Mammary microvascular endothelial cell (primary cell): ENCODE results near the gene NLRP9. TPM values are rescaled to one million over a fixed set of nuclear protein-coding genes. Genes with fewer than 3 reads are reported as not detected.

Source experiments
- total RNA-seq: library from RNA; depleted of rRNA; stranded (reverse); fragments of >200 nt; gene quantifications from 2 replicates; pipeline ENCODE4 v1.2.3, GENCODE V29; 2015

The NLRP9 gene
- total RNA-seq: not detected in 2 replicates

GRCh38 chr19:55738302-55738701 lies at the start of gene NLRP9:
NLRP9 (minus strand) TSS chr19:55738402; CDS start chr19:55738374, 28 bp downstream.

DNA sequence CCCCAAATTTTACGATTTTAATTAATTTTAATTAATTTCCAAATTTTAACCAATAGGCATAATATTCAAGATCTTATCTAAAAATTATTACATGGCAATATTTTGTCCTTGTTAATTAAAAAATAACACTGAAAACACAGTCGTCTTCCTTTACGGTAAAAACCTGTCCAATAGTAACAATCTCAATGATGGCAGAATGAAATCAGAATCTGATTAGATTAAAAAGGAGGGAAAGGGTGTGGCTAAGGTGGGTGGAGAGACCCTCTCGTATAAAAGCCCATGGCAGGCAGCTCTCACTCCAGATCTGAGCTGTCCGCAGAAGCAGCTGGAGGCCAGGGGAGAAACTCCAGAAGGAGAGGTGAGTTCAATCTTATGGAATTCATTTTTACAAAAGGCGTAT lies 30.6 kb upstream of the NLRP9 start, which contains the start of gene RFPL4AL1:
Gene RFPL4AL1, plus strand, starts transcription at position 301 of the 400 bp plus-strand sequence. CDS start 2,687 bp downstream, outside the sequence.

DNA sequence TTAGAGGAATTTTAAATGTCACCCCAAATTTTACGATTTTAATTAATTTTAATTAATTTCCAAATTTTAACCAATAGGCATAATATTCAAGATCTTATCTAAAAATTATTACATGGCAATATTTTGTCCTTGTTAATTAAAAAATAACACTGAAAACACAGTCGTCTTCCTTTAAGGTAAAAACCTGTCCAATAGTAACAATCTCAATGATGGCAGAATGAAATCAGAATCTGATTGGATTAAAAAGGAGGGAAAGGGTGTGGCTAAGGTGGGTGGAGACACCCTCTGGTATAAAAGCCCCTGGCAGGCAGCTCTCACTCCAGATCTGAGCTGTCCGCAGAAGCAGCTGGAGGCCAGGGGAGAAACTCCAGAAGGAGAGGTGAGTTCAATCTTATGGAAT lies 20.6 kb upstream of the NLRP9 start, which contains the start of gene RFPL4A:
Gene RFPL4A, plus strand, starts transcription at position 301 of the 400 bp plus-strand sequence. CDS start 2,704 bp downstream, outside the sequence.

GRCh38 chr19:55674841-55675660 lies 63.2 kb downstream of the NLRP9 start, which contains the start of gene EPN1:
EPN1 (plus strand) TSS chr19:55675226; CDS start chr19:55678628, 3,402 bp downstream.

Other genes starting within 250 kb of the NLRP9 start
- gene SSC5D, start 250.0 kb downstream of the NLRP9 start, total RNA-seq: 0.27 and 0.74 TPM in 2 replicates
- gene SBK2, start 201.3 kb downstream of the NLRP9 start, total RNA-seq: not detected in 2 replicates
- 0.27 and 0.39 TPM in 2 replicates for gene SBK3, start 192.9 kb downstream of the NLRP9 start, total RNA-seq
- 4.7 and 6.4 TPM in 2 replicates for gene ZNF579, start 157.6 kb downstream of the NLRP9 start, total RNA-seq
- gene FIZ1, start 138.9 kb downstream of the NLRP9 start, total RNA-seq: 3.1 and 6.0 TPM in 2 replicates
- gene ZNF524, start 138.1 kb downstream of the NLRP9 start, total RNA-seq: 21.8 and 29.8 TPM in 2 replicates
- 1.8 and 2.7 TPM in 2 replicates for gene ZNF865, start 132.8 kb downstream of the NLRP9 start, total RNA-seq
- gene ZNF784, start 113.8 kb downstream of the NLRP9 start, total RNA-seq: 4.5 and 5.0 TPM in 2 replicates
- 6.5 and 11.2 TPM in 2 replicates for gene ZNF580, start 97.4 kb downstream of the NLRP9 start, total RNA-seq
- gene ZNF581, start 94.8 kb downstream of the NLRP9 start, total RNA-seq: 18.2 and 18.9 TPM in 2 replicates
- gene CCDC106, start 90.2 kb downstream of the NLRP9 start, total RNA-seq: 10.7 and 11.7 TPM in 2 replicates
- gene U2AF2, start 83.4 kb downstream of the NLRP9 start, total RNA-seq: 161 and 178 TPM in 2 replicates
- 106 and 120 TPM in 2 replicates for gene EPN1, start 63.2 kb downstream of the NLRP9 start, total RNA-seq
- gene RFPL4A, start 20.7 kb upstream of the NLRP9 start, total RNA-seq: 1.8 TPM in 1 of 2 replicates, not detected in the other
- gene RFPL4AL1, start 30.7 kb upstream of the NLRP9 start, total RNA-seq: not detected in 2 replicates
- not detected in 2 replicates for gene NLRP11, start 93.6 kb upstream of the NLRP9 start, total RNA-seq
- not detected in 2 replicates for gene NLRP4, start 98.1 kb upstream of the NLRP9 start, total RNA-seq
- not detected in 2 replicates for gene NLRP13, start 193.9 kb upstream of the NLRP9 start, total RNA-seq
- gene NLRP8, start 209.4 kb upstream of the NLRP9 start, total RNA-seq: not detected in 2 replicates
- not detected in 2 replicates for gene NLRP5, start 248.4 kb upstream of the NLRP9 start, total RNA-seq